Endothelial cell of umbilical vein (primary cell): ENCODE results near the gene NDUFB10. TPM values are rescaled to one million over a fixed set of nuclear protein-coding genes. Genes with fewer than 3 reads are reported as not detected.

ENCODE experiments used
- BruUV-seq: library from RNA; stranded (reverse); fragments of 400-500 nt; replicated peaks from 2 replicates; lab custom pipeline; 2021; lab: Mats Ljungman, UMichigan
- CTCF ChIA-PET: fragments of 300-600, 350-600 bp; sonication (Branson Sonifier 250); formaldehyde crosslinking; loops from one replicate; lab custom pipeline; 2021; ENCODE audit warnings: antibody characterized with exemption, inconsistent platforms; lab: Charles Lee
- POLR2A ChIA-PET: fragments of 300-600, 350-600 bp; sonication (Branson Sonifier 250); formaldehyde crosslinking; loops from one replicate; lab custom pipeline; 2021; ENCODE audit warnings: antibody characterized with exemption, inconsistent platforms; lab: Charles Lee
- DNase-seq: peaks from one replicate; pipeline ENCODE4 v3.0.0-alpha.2; 2011; ENCODE audit warnings: low read depth, low spot score
- FAIRE-seq: peaks from 2 replicates; lab custom pipeline; 2011; peaks lifted over from hg19 to GRCh38; lab: Jason Lieb, UNC
- H2AFZ ChIP-seq: 2 replicates; pipeline ENCODE4 v1.6.0; 2012; ENCODE audit warnings: low read depth, low read length, control low read depth, inconsistent platforms
- H3K27ac ChIP-seq: 2 replicates; pipeline ENCODE4 v1.5.1; 2011; ENCODE audit warnings: low read depth, mild to moderate bottlenecking, control low read depth, low read length, moderate library complexity; ENCODE audit not compliant: insufficient read depth
- H3K27me3 ChIP-seq, 2 experiments: 2 replicates each; pipeline versions ENCODE4 v1.6.0 to v1.6.1; 2011; ENCODE audit warnings: low read length in 2 of 2, mixed read lengths in 1 of 2; ENCODE audit not compliant: control insufficient read depth in 2 of 2, insufficient read depth in 2 of 2
- H3K36me3 ChIP-seq, 2 experiments: 2 replicates in 1 of 2; 3 replicates in 1 of 2; pipeline ENCODE4 v1.5.1; 2011; ENCODE audit warnings: low read length in 2 of 2, mild to moderate bottlenecking in 1 of 2, moderate library complexity in 1 of 2; ENCODE audit not compliant: control insufficient read depth in 2 of 2, insufficient read depth in 2 of 2; ENCODE audit errors: extremely low read depth in 1 of 2
- H3K4me1 ChIP-seq: 3 replicates; pipeline ENCODE4 v1.5.1; 2011; ENCODE audit warnings: mild to moderate bottlenecking, low read length; ENCODE audit not compliant: control insufficient read depth, insufficient read depth; ENCODE audit errors: extremely low read depth
- H3K4me2 ChIP-seq: 2 replicates; pipeline ENCODE4 v1.6.1; 2011; ENCODE audit warnings: low read length, control low read depth, mixed read lengths; ENCODE audit not compliant: insufficient read depth
- H3K4me3 ChIP-seq, 3 experiments: fragments of 200-600 bp in 1 of 3; sonication (generic), shearing (Covaris generic) in 1 of 3; replicated peaks in 1 of 3; 2 replicates each; pipeline ENCODE4 v1.5.1; 2011 to 2016; ENCODE audit warnings: control low read depth in 3 of 3, low read length in 3 of 3, mild to moderate bottlenecking in 2 of 3, inconsistent platforms in 1 of 3, low read depth in 1 of 3, moderate library complexity in 1 of 3; ENCODE audit not compliant: insufficient read depth in 1 of 3
- H3K79me2 ChIP-seq: 2 replicates; pipeline ENCODE4 v1.6.0; 2012; ENCODE audit warnings: low read length, inconsistent platforms; ENCODE audit not compliant: control insufficient read depth, insufficient read depth
- H3K9ac ChIP-seq: replicated peaks from 2 replicates; pipeline ENCODE3; 2011; ENCODE audit warnings: low read length, control low read depth; ENCODE audit not compliant: insufficient read depth; ENCODE audit errors: extremely low read depth
- H3K9me1 ChIP-seq: replicated peaks from 3 replicates; pipeline ENCODE4 v1.6.0; 2011; ENCODE audit warnings: mild to moderate bottlenecking, low read length; ENCODE audit not compliant: control insufficient read depth, insufficient read depth; ENCODE audit errors: extremely low read depth
- H3K9me3 ChIP-seq: replicated peaks from 2 replicates; pipeline ENCODE4 v1.5.1; 2012; ENCODE audit warnings: low read length, inconsistent platforms; ENCODE audit not compliant: control insufficient read depth, insufficient read depth
- H4K20me1 ChIP-seq: replicated peaks from 2 replicates; pipeline ENCODE3; 2011; ENCODE audit warnings: mild to moderate bottlenecking, low read length; ENCODE audit not compliant: control insufficient read depth, insufficient read depth; ENCODE audit errors: extremely low read depth
- GATA2 ChIP-seq: IDR thresholded peaks from 2 replicates; pipeline ENCODE4 v1.7.0; 2011; ENCODE audit warnings: low read depth, mild to moderate bottlenecking, moderate library complexity, mixed read lengths, low read length; ENCODE audit not compliant: insufficient read length, insufficient read depth
- MAX ChIP-seq: IDR thresholded peaks from 2 replicates; pipeline ENCODE4 v1.6.1; 2011; ENCODE audit not compliant: insufficient read depth, insufficient read length
- POLR2A ChIP-seq: IDR thresholded peaks from 2 replicates; pipeline ENCODE4 v1.6.1; 2012; ENCODE audit warnings: low read depth, mild to moderate bottlenecking, control low read depth, low read length
- dilution Hi-C: fragments of 300-500 bp; cut with MboI; formaldehyde crosslinking; loops from one replicate; pipeline ENCODE4 v1.15.0; 2019; ENCODE audit warnings: low sequenced_read_pairs; ENCODE audit not compliant: extremely low pct_ligation_motif_present
- intact Hi-C: fragments of 100-400 bp; cut with micrococcal nuclease; formaldehyde crosslinking; loops from one replicate; pipeline ENCODE4 v1.10.0; 2022
- polyA plus RNA-seq, 4 experiments: library from polyadenylated mRNA; depleted of rRNA in 3 of 4; stranded (reverse) in 3 of 4; unstranded in 1 of 4; fragments of >200 nt; gene quantifications; 2 replicates each; pipeline versions ENCODE4 v1.2.1 to v1.2.3, GENCODE V29; 2011 to 2012; ENCODE audit warnings: missing spikeins in 1 of 4
- total RNA-seq: library from RNA; stranded (reverse); gene quantifications from 2 replicates; pipeline ENCODE4 v1.2.3, GENCODE V29; 2021

Gene NDUFB10
- total and polyA plus RNA-seq, 2 donors (not counting 3 experiments of a cell fraction or from before 2014, with no cell fraction given): 124 to 167 TPM

DNA sequence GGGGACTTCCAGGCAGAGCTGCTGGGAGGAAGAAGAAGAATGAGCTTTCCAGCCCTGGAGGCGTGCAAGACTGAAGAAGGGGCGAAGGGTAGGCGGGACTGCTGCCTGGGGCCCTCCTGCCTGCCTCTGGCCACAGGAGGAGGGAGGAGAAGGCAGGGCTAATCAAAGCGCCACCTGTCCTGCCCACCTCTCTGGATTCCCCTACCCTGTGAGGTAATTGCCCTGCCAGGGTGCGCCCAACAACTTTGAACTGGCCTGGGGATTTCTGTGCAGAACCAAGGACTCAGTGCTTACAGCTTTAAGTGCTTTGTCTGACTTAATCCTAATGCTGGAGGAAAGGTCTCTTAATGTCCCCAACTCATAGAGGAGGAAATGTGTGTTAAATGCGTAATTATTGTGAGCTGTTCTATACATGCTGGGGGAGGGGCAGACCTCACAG, 22.1 kb downstream of the NDUFB10 start, which contains the start of gene NOXO1:
Gene NOXO1 (minus strand): TSS at position 72 of the 439 bp plus-strand sequence. CDS start 290 bp downstream, outside the sequence.
- H3K79me2 ChIP-seq: peaks cover 5% of the 10 kb centered on the region
- no peak within 1 kb of the TSS for H3K4me2 ChIP-seq
- H3K36me3 ChIP-seq: peaks cover 3 to 24% of the 10 kb centered on the region in 2 experiments
- ChIA-PET POLR2A (interaction anchor here (1.5 kb wide), 1 partner anchor 17 kb away, joined by 5 read pairs; the partner anchor contains the start of gene RPS2), CTCF (interaction anchor here (5.0 kb wide), 1 partner anchor 159 kb away, joined by 21 read pairs; no protein-coding TSS in a partner anchor)
- intact Hi-C loops: no loop called here
- no peaks in the 10 kb centered on the region for H3K9me1 ChIP-seq
- no peaks in the 10 kb centered on the region for H4K20me1 ChIP-seq
- peaks cover 15% of the 10 kb centered on the region for H3K4me1 ChIP-seq
- peaks cover 35 to 41% of the 10 kb centered on the region in 2 experiments for H3K27me3 ChIP-seq
- no TSS peak for BruUV-seq
- dilution Hi-C loops: no loop called here
- no peak within 1 kb of the TSS for H3K4me3 ChIP-seq
- no peak within 1 kb of the TSS for H3K27ac ChIP-seq
- H3K9me3 ChIP-seq: no peaks in the 10 kb centered on the region
- H3K9ac ChIP-seq: no peak within 1 kb of the TSS
- DNase-seq (no peak), FAIRE-seq (no peak)
- TF ChIP-seq MAX (no peak), POLR2A (no peak), GATA2 (no peak)
- no peak within 1 kb of the TSS for H2AFZ ChIP-seq

DNA sequence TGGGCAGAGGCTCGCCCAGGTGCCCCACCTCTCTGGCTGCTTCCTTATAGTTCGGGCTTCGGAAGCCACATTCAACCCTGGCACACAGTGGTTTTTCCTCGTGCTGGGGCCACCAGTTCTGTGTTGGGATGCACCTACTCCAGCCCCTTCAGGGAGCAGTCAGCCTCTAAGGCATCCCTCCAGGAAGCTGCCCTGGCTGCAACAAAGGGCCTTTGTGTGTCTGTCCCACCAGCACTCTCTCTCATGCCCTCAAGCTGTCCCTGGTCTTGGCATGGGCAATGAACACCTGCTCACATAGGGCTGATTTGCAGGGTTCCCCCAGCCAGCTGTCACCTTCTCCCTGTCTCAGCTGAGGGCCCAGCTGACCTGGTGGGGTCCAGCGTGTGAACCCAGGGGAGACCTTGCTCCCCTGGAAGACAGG, 22.7 kb downstream of the NDUFB10 start:
- ChIA-PET CTCF (interaction anchor here (5.0 kb wide), 1 partner anchor 159 kb away, joined by 21 read pairs; no protein-coding TSS in a partner anchor), POLR2A (interaction anchor here (1.5 kb wide), 1 partner anchor 17 kb away, joined by 5 read pairs; the partner anchor contains the start of gene RPS2)
- intact Hi-C loops (no loop called here), dilution Hi-C loops (no loop called here)
- Histone ChIP-seq H3K9me3 (no peaks in the 10 kb centered on the region), H3K4me1 (peaks cover 15% of the 10 kb centered on the region), H4K20me1 (no peaks in the 10 kb centered on the region), H3K9me1 (no peaks in the 10 kb centered on the region), H3K9ac (no peak overlapping the region), H3K4me3 (no peak overlapping the region), H3K27me3 (peaks cover 35 to 41% of the 10 kb centered on the region in 2 experiments), H3K36me3 (peaks cover 0 to 18% of the 10 kb centered on the region in 2 experiments), H2AFZ (no peak overlapping the region), H3K79me2 (peaks cover 5% of the 10 kb centered on the region), H3K4me2 (no peak overlapping the region), H3K27ac (no peak overlapping the region)
- FAIRE-seq: no peak
- no peak for TF ChIP-seq POLR2A
- no TSS peak for BruUV-seq
- no peak for DNase-seq
